ENCODE measurements around the gene HDAC4.

HDAC4 gene

GRCh38 chr2:239048736-239049135, 352.1 kb downstream of the HDAC4 start:
- TF ChIP-seq CTCF (IDR thresholded peaks at IDR 0.05; ENCODE audit: insufficient read depth, low read depth, low read length, missing control alignments) = no peak
- DNase-seq (ENCODE audit: low read depth) = no peak
- no peak overlapping the region for H3K4me3 ChIP-seq (ENCODE audit: low read depth, low read length)

- no peak for DNase-seq (ENCODE audit: low read depth)
- TF ChIP-seq CTCF (IDR thresholded peaks at IDR 0.05; ENCODE audit: insufficient read depth, low read depth, low read length, missing control alignments) = no peak
- no peak overlapping the region for H3K4me3 ChIP-seq (ENCODE audit: low read depth, low read length)
Observed at GRCh38 chr2:239047861-239048260, 353.0 kb downstream of the HDAC4 start.

- no peak for DNase-seq (ENCODE audit: low read depth)
- no peak overlapping the region for H3K4me3 ChIP-seq (ENCODE audit: low read depth, low read length)
- no peak for TF ChIP-seq CTCF (IDR thresholded peaks at IDR 0.05; ENCODE audit: insufficient read depth, low read depth, low read length, missing control alignments)
Observed at GRCh38 chr2:239047420-239047819, 353.4 kb downstream of the HDAC4 start.

GRCh38 chr2:239046822-239047221, 354.0 kb downstream of the HDAC4 start:
- H3K4me3 ChIP-seq (ENCODE audit: low read depth, low read length) = no peak overlapping the region
- TF ChIP-seq CTCF (IDR thresholded peaks at IDR 0.05; ENCODE audit: insufficient read depth, low read depth, low read length, missing control alignments) = no peak
- DNase-seq (ENCODE audit: low read depth) = no peak

- no peak overlapping the region for H3K4me3 ChIP-seq (ENCODE audit: low read depth, low read length)
- no peak for TF ChIP-seq CTCF (IDR thresholded peaks at IDR 0.05; ENCODE audit: insufficient read depth, low read depth, low read length, missing control alignments)
- no peak for DNase-seq (ENCODE audit: low read depth)
Observed at GRCh38 chr2:239044336-239044735, 356.5 kb downstream of the HDAC4 start.

GRCh38 chr2:239043326-239043725, 357.5 kb downstream of the HDAC4 start:
- DNase-seq (ENCODE audit: low read depth) = no peak
- H3K4me3 ChIP-seq (ENCODE audit: low read depth, low read length) = no peak overlapping the region
- no peak for TF ChIP-seq CTCF (IDR thresholded peaks at IDR 0.05; ENCODE audit: insufficient read depth, low read depth, low read length, missing control alignments)

- no peak for DNase-seq (ENCODE audit: low read depth)
- TF ChIP-seq CTCF (IDR thresholded peaks at IDR 0.05; ENCODE audit: insufficient read depth, low read depth, low read length, missing control alignments) = no peak
Observed at GRCh38 chr2:239042551-239043320, 358.1 kb downstream of the HDAC4 start.

More at GRCh38 chr2:239042551-239043320, 358.1 kb downstream of the HDAC4 start:
- no peak overlapping the region for H3K4me3 ChIP-seq (ENCODE audit: low read depth, low read length)

Data from GM12865 (cell line).